ENCODE results near the gene KIF26B.

DNA sequence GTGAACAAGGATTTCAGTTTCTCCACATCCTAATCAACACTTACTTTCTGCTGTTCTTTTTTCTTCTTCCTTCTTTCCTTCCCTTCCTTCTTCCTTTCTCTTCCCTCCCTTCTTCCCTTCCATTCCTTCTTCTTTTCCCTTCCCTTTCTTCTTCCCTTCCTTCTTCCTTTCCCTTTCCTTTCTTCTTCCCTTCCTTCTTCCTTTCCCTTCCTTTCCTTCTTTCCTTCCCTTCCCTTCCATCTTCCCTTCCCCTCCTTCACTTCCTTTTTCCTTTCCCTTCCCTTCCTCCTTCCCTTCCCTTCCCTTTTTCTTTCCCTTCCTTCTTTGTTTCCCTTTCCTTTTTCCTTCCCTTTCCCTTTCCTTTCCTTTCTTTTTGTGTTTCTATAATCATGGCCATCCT is 115.3 kb downstream of the KIF26B start:
- TF ChIP-seq USF1 (CRISPR knock-in tag; IDR thresholded peaks at IDR 0.05) (no peak), EMX1 (CRISPR knock-in tag; IDR thresholded peaks at IDR 0.05) (no peak), NFYB (CRISPR knock-in tag; conservative IDR thresholded peaks at IDR 0.05; ENCODE audit: low read depth) (no peak), CBFB (CRISPR knock-in tag; IDR thresholded peaks at IDR 0.05; ENCODE audit: low read depth) (no peak), NR3C1 (CRISPR knock-in tag; conservative IDR thresholded peaks at IDR 0.05; ENCODE audit: low read depth) (no peak), IRF1 (CRISPR knock-in tag; IDR thresholded peaks at IDR 0.05) (no peak), CTCF (IDR thresholded peaks at IDR 0.05) (no peak), GABPB1 (CRISPR knock-in tag; IDR thresholded peaks at IDR 0.05) (no peak)
- TF ChIP-seq, protein P1, sequence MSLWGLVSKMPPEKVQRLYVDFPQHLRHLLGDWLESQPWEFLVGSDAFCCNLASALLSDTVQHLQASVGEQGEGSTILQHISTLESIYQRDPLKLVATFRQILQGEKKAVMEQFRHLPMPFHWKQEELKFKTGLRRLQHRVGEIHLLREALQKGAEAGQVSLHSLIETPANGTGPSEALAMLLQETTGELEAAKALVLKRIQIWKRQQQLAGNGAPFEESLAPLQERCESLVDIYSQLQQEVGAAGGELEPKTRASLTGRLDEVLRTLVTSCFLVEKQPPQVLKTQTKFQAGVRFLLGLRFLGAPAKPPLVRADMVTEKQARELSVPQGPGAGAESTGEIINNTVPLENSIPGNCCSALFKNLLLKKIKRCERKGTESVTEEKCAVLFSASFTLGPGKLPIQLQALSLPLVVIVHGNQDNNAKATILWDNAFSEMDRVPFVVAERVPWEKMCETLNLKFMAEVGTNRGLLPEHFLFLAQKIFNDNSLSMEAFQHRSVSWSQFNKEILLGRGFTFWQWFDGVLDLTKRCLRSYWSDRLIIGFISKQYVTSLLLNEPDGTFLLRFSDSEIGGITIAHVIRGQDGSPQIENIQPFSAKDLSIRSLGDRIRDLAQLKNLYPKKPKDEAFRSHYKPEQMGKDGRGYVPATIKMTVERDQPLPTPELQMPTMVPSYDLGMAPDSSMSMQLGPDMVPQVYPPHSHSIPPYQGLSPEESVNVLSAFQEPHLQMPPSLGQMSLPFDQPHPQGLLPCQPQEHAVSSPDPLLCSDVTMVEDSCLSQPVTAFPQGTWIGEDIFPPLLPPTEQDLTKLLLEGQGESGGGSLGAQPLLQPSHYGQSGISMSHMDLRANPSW (CRISPR knock-in tag; conservative IDR thresholded peaks at IDR 0.05; ENCODE audit: low read depth) = no peak
